Peyer's patch (tissue), 4 donors: ENCODE data around the gene SHLD1. TPM values are rescaled to one million over a fixed set of nuclear protein-coding genes. Genes with fewer than 3 reads are reported as not detected.

Experiments used
- DNase-seq, 3 donors: peaks; one replicate each; pipeline ENCODE4 v3.0.0-alpha.2; 2017 to 2019
- H3K27ac ChIP-seq, 4 donors: fragments of 200-600 bp; sonication (generic); one replicate each; pipeline ENCODE4 v1.5.1; 2016 to 2019
- H3K27me3 ChIP-seq, 2 donors: fragments of 200-600 bp; sonication (generic); one replicate each; pipeline ENCODE4 v1.5.1; 2019
- H3K36me3 ChIP-seq, 3 donors: fragments of 200-600 bp; sonication (generic); one replicate each; pipeline ENCODE4 v1.5.1; 2016 to 2019
- H3K4me1 ChIP-seq, 4 donors: fragments of 200-600 bp; sonication (generic); one replicate each; pipeline ENCODE4 v1.5.1; 2016 to 2019
- H3K4me3 ChIP-seq, 4 donors: fragments of 200-600 bp; sonication (generic); 1 replicate in 3 of 4; 2 replicates in 1 of 4; pipeline ENCODE4 v1.5.1; 2016 to 2019; ENCODE audit warnings: mild to moderate bottlenecking in 1 of 4
- H3K9me3 ChIP-seq, 4 donors: fragments of 200-600 bp; sonication (generic); one replicate each; pipeline ENCODE4 v1.5.1; 2016 to 2019; ENCODE audit warnings: mild to moderate bottlenecking in 1 of 4
- POLR2A ChIP-seq, 2 donors: fragments of 450-650 bp; IDR thresholded peaks; one replicate each; pipeline ENCODE4 v1.5.1; 2017; ENCODE audit warnings: antibody characterized with exemption in 2 of 2, mild to moderate bottlenecking in 2 of 2, moderate library complexity in 2 of 2
- total RNA-seq, 4 donors: library from RNA; depleted of rRNA; stranded (reverse); fragments of >200 nt; gene quantifications; one replicate each; pipeline ENCODE4 v1.1.0, GENCODE V29; 2016
- TF ChIP-seq, protein P1 (sequence below), 6 experiments: fragments of 450-650 bp in 4 of 6; fragments of 200-600 bp in 2 of 6; sonication (generic) in 1 of 6; IDR thresholded peaks; one replicate each; pipeline ENCODE4 v1.5.1; 2017 to 2019; ENCODE audit warnings: antibody characterized with exemption in 6 of 6, mild to moderate bottlenecking in 3 of 6, moderate library complexity in 1 of 6

Gene SHLD1
- total RNA-seq, 4 donors from 2014 or later, result 8.4 to 15.5 (median 12.3) TPM

DNA sequence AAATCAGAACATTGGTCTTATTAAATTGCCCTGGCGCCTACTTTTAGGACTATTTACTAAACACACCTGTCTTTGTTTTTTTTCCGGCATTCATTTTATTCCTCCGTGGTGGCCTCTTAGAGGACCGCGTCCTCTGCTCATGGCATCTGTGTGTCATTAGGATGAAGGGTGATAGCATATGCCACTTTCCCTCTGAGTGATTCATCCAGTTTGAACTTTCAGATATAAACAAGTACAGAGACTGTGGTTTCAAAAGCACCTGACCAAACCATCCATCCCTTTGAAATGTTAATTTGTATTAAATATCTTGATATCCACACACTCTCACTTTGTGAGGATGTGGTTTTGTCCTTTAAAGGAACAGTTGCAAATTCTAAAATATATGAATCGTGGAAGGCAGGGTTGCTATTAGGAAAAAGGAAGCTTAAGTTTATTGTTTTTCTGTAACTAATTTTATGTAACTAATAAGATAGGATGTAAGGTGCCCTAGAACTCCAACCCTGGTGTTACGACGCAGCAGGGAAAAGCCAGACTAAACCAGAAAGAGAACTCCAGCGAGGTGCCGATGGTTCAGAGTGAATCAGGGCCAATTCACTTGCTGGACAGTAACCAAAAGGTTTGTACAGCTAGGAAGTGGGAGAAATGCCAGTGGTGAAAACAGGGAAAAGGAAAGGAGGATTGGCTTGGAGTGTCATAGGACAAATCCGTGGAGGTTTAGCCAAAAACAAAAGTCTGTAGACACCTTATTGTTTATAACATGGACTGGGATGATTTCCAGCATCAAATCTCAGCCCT lies 98.7 kb downstream of the SHLD1 start:
- no peak for DNase-seq
- H3K36me3 ChIP-seq, result no peaks in the 10 kb centered on the region
- TF ChIP-seq POLR2A (IDR thresholded peaks at IDR 0.05), result no peak
- TF ChIP-seq, protein P1, sequence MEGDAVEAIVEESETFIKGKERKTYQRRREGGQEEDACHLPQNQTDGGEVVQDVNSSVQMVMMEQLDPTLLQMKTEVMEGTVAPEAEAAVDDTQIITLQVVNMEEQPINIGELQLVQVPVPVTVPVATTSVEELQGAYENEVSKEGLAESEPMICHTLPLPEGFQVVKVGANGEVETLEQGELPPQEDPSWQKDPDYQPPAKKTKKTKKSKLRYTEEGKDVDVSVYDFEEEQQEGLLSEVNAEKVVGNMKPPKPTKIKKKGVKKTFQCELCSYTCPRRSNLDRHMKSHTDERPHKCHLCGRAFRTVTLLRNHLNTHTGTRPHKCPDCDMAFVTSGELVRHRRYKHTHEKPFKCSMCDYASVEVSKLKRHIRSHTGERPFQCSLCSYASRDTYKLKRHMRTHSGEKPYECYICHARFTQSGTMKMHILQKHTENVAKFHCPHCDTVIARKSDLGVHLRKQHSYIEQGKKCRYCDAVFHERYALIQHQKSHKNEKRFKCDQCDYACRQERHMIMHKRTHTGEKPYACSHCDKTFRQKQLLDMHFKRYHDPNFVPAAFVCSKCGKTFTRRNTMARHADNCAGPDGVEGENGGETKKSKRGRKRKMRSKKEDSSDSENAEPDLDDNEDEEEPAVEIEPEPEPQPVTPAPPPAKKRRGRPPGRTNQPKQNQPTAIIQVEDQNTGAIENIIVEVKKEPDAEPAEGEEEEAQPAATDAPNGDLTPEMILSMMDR (IDR thresholded peaks at IDR 0.05), result no peak
- no peaks in the 10 kb centered on the region for H3K4me1 ChIP-seq
- H3K27me3 ChIP-seq, result no peaks in the 10 kb centered on the region
- no peak overlapping the region for H3K27ac ChIP-seq
- no peaks in the 10 kb centered on the region for H3K9me3 ChIP-seq
- no peak overlapping the region for H3K4me3 ChIP-seq

DNA sequence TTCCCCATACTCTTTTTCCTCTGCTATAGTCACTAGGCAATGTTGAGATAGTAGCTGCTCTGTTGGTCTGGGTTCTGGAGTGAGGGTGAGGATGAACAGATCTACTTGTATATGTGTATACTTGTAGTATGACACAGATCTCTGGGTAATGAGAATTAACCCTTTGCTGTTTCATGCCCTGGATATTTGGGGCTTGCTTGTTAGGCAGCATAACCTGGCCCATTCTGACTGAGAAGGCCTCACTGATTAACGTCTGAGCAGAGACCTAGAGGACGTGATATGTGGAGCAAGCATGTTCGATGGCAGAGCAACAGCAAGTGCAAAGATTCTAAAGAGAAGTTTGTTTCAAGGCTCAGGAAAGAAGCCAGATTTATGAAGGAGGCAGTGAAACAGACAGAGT lies 105.7 kb downstream of the SHLD1 start:
- no peak for DNase-seq
- H3K9me3 ChIP-seq, result no peaks in the 10 kb centered on the region
- no peaks in the 10 kb centered on the region for H3K27me3 ChIP-seq
- H3K4me1 ChIP-seq, result no peaks in the 10 kb centered on the region
- H3K27ac ChIP-seq, result no peak overlapping the region
- no peaks in the 10 kb centered on the region for H3K36me3 ChIP-seq
- no peak overlapping the region for H3K4me3 ChIP-seq
- TF ChIP-seq, protein P1 (IDR thresholded peaks at IDR 0.05), result no peak
- no peak for TF ChIP-seq POLR2A (IDR thresholded peaks at IDR 0.05)

DNA sequence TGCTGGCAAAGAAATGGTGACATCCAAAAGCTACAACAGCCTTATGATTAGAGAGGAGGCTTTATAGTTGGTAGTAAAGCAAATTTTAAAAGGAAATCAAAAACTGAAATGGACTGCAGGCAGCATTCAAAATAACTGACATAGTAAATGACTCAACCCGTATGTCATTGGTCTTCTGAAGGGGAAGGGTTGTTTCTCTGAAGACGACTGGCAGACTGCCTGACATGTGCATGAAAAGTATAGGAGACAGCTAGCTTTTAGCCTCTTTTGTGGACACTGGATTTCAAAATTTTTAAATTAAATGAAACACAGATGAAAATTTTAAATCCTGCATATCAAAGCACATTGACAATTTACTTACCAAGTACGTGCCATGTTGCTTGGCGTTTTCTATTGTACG lies 109.4 kb downstream of the SHLD1 start:
- DNase-seq, result no peak
- Histone ChIP-seq H3K4me3 (no peak overlapping the region), H3K36me3 (no peaks in the 10 kb centered on the region), H3K27me3 (no peaks in the 10 kb centered on the region), H3K27ac (no peak overlapping the region), H3K4me1 (no peaks in the 10 kb centered on the region), H3K9me3 (no peaks in the 10 kb centered on the region)
- TF ChIP-seq, protein P1 (IDR thresholded peaks at IDR 0.05), result no peak
- no peak for TF ChIP-seq POLR2A (IDR thresholded peaks at IDR 0.05)

DNA sequence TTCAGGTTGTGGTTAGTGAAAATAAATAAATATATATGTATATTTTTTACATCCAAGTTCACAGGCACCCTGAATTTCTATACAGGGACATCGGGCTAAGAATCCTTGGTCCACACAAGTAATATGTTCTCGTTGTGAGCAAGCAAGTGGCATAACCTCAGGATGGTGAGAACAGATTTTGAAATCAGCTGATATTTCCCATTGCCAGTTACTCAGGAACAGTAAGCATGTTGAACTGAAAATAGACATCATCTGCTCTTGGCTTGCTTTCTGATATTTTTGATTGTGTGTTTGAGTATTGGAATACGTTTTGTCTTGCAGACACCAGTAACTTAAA lies 112.5 kb downstream of the SHLD1 start:
- no peaks in the 10 kb centered on the region for H3K4me1 ChIP-seq
- no peaks in the 10 kb centered on the region for H3K9me3 ChIP-seq
- no peak overlapping the region for H3K27ac ChIP-seq
- TF ChIP-seq, protein P1 (IDR thresholded peaks at IDR 0.05), result no peak
- TF ChIP-seq POLR2A (IDR thresholded peaks at IDR 0.05), result no peak
- H3K27me3 ChIP-seq, result no peaks in the 10 kb centered on the region
- no peak for DNase-seq
- H3K4me3 ChIP-seq, result no peak overlapping the region
- no peaks in the 10 kb centered on the region for H3K36me3 ChIP-seq

DNA sequence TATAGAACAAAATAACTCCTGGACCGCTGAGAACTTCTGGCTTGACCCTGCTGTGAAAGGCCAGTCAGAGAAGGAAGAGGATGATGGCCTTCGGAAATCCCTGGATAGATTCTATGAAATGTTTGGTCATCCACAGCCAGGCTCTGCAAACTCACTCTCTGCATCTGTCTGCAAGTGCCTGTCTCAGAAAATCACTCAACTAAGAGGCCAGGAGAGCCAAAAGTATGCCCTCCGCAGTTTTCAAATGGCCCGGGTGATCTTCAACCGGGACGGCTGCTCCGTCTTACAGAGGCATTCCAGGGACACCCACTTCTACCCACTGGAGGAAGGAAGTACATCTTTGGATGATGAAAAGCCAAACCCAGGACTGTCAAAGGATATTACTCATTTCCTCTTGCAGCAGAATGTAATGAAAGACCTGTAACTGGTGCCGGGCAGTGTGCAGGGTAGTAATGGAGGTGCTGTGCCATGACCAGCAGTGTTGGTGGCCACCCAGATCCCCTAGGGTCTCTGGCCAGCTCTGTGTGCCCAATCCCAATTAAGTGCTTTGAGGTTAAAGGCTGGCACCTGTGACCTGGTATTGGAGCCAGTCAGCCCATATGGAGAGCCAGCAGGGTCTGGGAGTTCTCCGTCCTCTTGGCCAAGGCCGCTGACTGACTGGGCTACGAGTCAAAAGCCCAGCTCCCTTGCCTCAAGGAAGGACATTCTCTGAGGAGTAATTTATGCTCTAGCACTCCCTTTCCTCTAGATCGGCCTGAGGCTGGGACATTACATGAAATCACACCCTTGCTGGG lies 113.0 kb downstream of the SHLD1 start:
- Histone ChIP-seq H3K36me3 (no peaks in the 10 kb centered on the region), H3K4me1 (no peaks in the 10 kb centered on the region), H3K9me3 (no peaks in the 10 kb centered on the region), H3K27ac (no peak overlapping the region), H3K4me3 (no peak overlapping the region), H3K27me3 (no peaks in the 10 kb centered on the region)
- DNase-seq, result no peak
- no peak for TF ChIP-seq POLR2A (IDR thresholded peaks at IDR 0.05)
- TF ChIP-seq, protein P1 (IDR thresholded peaks at IDR 0.05), result no peak
